HCT116 (cell line): ENCODE measurements around the gene ELMOD2. TPM values are rescaled to one million over a fixed set of nuclear protein-coding genes. Genes with fewer than 3 reads are reported as not detected.
"Not testable (repeated sequence)": the region's sequence is repeated elsewhere in the genome, so short reads cannot be mapped to it uniquely, and the experiment has no call there.

Experiments used
- ATAC-seq: fragments of 200-7000 bp; cut with Tn5 transposase; 2 replicates; pipeline ENCODE4 v1.9.1; 2020; ENCODE audit warnings: mild to moderate bottlenecking, moderate library complexity
- BruUV-seq: library from RNA; stranded (reverse); fragments of 400-500 nt; replicated peaks from 2 replicates; lab custom pipeline; 2021; lab: Mats Ljungman, UMichigan
- CTCF ChIA-PET: fragments of 300-600 bp; sonication (Branson Sonifier 250); formaldehyde crosslinking; loops from one replicate; lab custom pipeline; 2021; ENCODE audit warnings: antibody characterized with exemption; lab: Charles Lee
- POLR2A ChIA-PET: fragments of 300-600, 350-600 bp; sonication (Branson Sonifier 250); formaldehyde crosslinking; loops from one replicate; lab custom pipeline; 2021; ENCODE audit warnings: antibody characterized with exemption; lab: Charles Lee
- RAD21 ChIA-PET, 2 experiments: fragments of 300-600 bp; sonication (Branson Sonifier 250); formaldehyde crosslinking; loops; one replicate each; lab custom pipeline; 2023; ENCODE audit warnings: low total read pairs in 2 of 2; ENCODE audit not compliant: uncharacterized antibody in 2 of 2, unreplicated experiment in 2 of 2, low non-redundant PET in 1 of 2; lab: Charles Lee
- DNase-seq: peaks from one replicate; pipeline ENCODE4 v3.0.0-alpha.2; 2010; ENCODE audit warnings: low read depth, low spot score
- H2AFZ ChIP-seq: fragments of 200-600 bp; shearing (Covaris generic), sonication (generic); 2 replicates; pipeline ENCODE4 v1.6.1; 2017; ENCODE audit warnings: low read depth, mixed run types, mixed read lengths, antibody characterized with exemption, low read length; ENCODE audit not compliant: poor library complexity, severe bottlenecking
- H3K27ac ChIP-seq: 2 replicates; pipeline ENCODE4 v1.5.1; 2012; ENCODE audit warnings: low read depth, low read length
- H3K27me3 ChIP-seq: fragments of 200-600 bp; sonication (generic); 2 replicates; pipeline ENCODE4 v1.6.1; 2016; ENCODE audit warnings: mixed run types, low read length, mixed read lengths; ENCODE audit not compliant: insufficient read depth
- H3K36me3 ChIP-seq, 2 experiments: fragments of 200-500 bp in 1 of 2; fragments of 200-600 bp in 1 of 2; sonication (Bioruptor generic) in 1 of 2; sonication (generic) in 1 of 2; 2 replicates each; pipeline versions ENCODE4 v1.5.1 to v1.6.1; 2014 to 2016; ENCODE audit warnings: low read length in 2 of 2, inconsistent platforms in 1 of 2, mixed read lengths in 1 of 2, mixed run types in 1 of 2; ENCODE audit not compliant: insufficient read depth in 2 of 2, control insufficient read depth in 1 of 2
- H3K4me1 ChIP-seq, 2 experiments: fragments of 200-600 bp in 1 of 2; sonication (generic) in 1 of 2; 2 replicates each; pipeline versions ENCODE4 v1.5.1 to v1.6.1; 2012 to 2017; ENCODE audit warnings: low read length in 2 of 2, inconsistent platforms in 1 of 2, mild to moderate bottlenecking in 1 of 2, mixed read lengths in 1 of 2, mixed run types in 1 of 2, moderate library complexity in 1 of 2; ENCODE audit not compliant: insufficient read depth in 2 of 2, control insufficient read depth in 1 of 2
- H3K4me2 ChIP-seq: fragments of 200-600 bp; sonication (generic); 2 replicates; pipeline ENCODE4 v1.6.1; 2017; ENCODE audit warnings: mixed run types, low read length, mixed read lengths
- H3K4me3 ChIP-seq, 2 experiments: fragments of 200-600 bp in 1 of 2; sonication (generic) in 1 of 2; replicated peaks in 1 of 2; 2 replicates each; pipeline ENCODE4 v1.5.1; 2011 to 2016; ENCODE audit warnings: low read length in 2 of 2, control low read depth in 1 of 2, low read depth in 1 of 2, mild to moderate bottlenecking in 1 of 2, mixed read lengths in 1 of 2, mixed run types in 1 of 2
- H3K79me2 ChIP-seq: fragments of 200-600 bp; sonication (generic); 2 replicates; pipeline ENCODE4 v1.6.1; 2017; ENCODE audit warnings: mild to moderate bottlenecking, mixed run types, low read length, moderate library complexity, mixed read lengths; ENCODE audit not compliant: insufficient read depth
- H3K9ac ChIP-seq: fragments of 200-600 bp; sonication (generic); 2 replicates; pipeline ENCODE4 v1.6.1; 2016; ENCODE audit warnings: low read length, mixed read lengths
- H3K9me2 ChIP-seq: fragments of 200-600 bp; sonication (generic), shearing (Covaris generic); 2 replicates; pipeline ENCODE4 v1.6.1; 2017; ENCODE audit warnings: mixed run types, mild to moderate bottlenecking, moderate library complexity; ENCODE audit not compliant: insufficient read depth
- H3K9me3 ChIP-seq, 2 experiments: fragments of 200-500 bp in 1 of 2; fragments of 200-600 bp in 1 of 2; sonication (Bioruptor generic) in 1 of 2; sonication (generic) in 1 of 2; 2 replicates each; pipeline ENCODE4 v1.6.1; 2014 to 2017; ENCODE audit warnings: low read length in 2 of 2, mixed read lengths in 2 of 2, inconsistent platforms in 1 of 2, low read depth in 1 of 2, mild to moderate bottlenecking in 1 of 2, mixed run types in 1 of 2, moderate library complexity in 1 of 2; ENCODE audit not compliant: control insufficient read depth in 1 of 2, insufficient read depth in 1 of 2
- H4K20me1 ChIP-seq: fragments of 200-600 bp; sonication (generic), shearing (Covaris generic); 2 replicates; pipeline ENCODE4 v1.6.1; 2017; ENCODE audit warnings: mixed run types, mild to moderate bottlenecking, moderate library complexity; ENCODE audit not compliant: insufficient read depth
- CEBPB ChIP-seq: IDR thresholded peaks from 2 replicates; pipeline ENCODE4 v1.6.1; 2012; ENCODE audit warnings: low read depth
- CTCF ChIP-seq, 3 experiments: fragments of 200-600 bp in 1 of 3; sonication (generic) in 1 of 3; IDR thresholded peaks in 2 of 3; conservative IDR thresholded peaks in 1 of 3; 2 replicates each; pipeline ENCODE4 v1.5.1; 2012 to 2017; ENCODE audit warnings: low read depth in 2 of 3, low read length in 2 of 3, antibody characterized with exemption in 1 of 3, borderline replicate concordance in 1 of 3, control low read depth in 1 of 3, mild to moderate bottlenecking in 1 of 3, mixed read lengths in 1 of 3, mixed run types in 1 of 3, moderate library complexity in 1 of 3; ENCODE audit not compliant: insufficient read depth in 1 of 3
- EGR1 ChIP-seq: IDR thresholded peaks from 2 replicates; pipeline ENCODE4 v1.6.1; 2012; ENCODE audit warnings: low read depth
- ELF1 ChIP-seq: IDR thresholded peaks from 2 replicates; pipeline ENCODE4 v1.6.1; 2012; ENCODE audit warnings: low read depth, borderline replicate concordance
- EZH2 ChIP-seq: fragments of 200-600 bp; sonication (generic); IDR thresholded peaks from 2 replicates; pipeline ENCODE4 v1.6.1; 2017; ENCODE audit warnings: antibody characterized with exemption, mixed run types
- EZH2phosphoT487 ChIP-seq: fragments of 200-600 bp; IDR thresholded peaks from 2 replicates; pipeline ENCODE4 v1.6.1; 2018; ENCODE audit warnings: antibody characterized with exemption, borderline replicate concordance
- FOSL1 ChIP-seq: IDR thresholded peaks from 2 replicates; pipeline ENCODE4 v1.6.1; 2012; ENCODE audit warnings: low read depth
- JUND ChIP-seq: IDR thresholded peaks from 2 replicates; pipeline ENCODE4 v1.6.1; 2012
- REST ChIP-seq: IDR thresholded peaks from 2 replicates; pipeline ENCODE4 v1.6.1; 2012; ENCODE audit warnings: low read depth
- SIN3A ChIP-seq: IDR thresholded peaks from 2 replicates; pipeline ENCODE4 v1.6.1; 2012; ENCODE audit warnings: low read depth
- TCF7L2 ChIP-seq: IDR thresholded peaks from 2 replicates; pipeline ENCODE4 v1.7.0; 2011; ENCODE audit warnings: borderline replicate concordance, inconsistent platforms; ENCODE audit not compliant: insufficient read depth, insufficient read length; ENCODE audit errors: extremely low read depth
- YY1 ChIP-seq: IDR thresholded peaks from 2 replicates; pipeline ENCODE4 v1.6.1; 2011; ENCODE audit warnings: low read length, low read depth, moderate library complexity, mild to moderate bottlenecking; ENCODE audit not compliant: insufficient replicate concordance; ENCODE audit errors: extremely low read depth
- ZBTB33 ChIP-seq: IDR thresholded peaks from 2 replicates; pipeline ENCODE4 v1.6.1; 2011; ENCODE audit warnings: mild to moderate bottlenecking, low read length, moderate library complexity; ENCODE audit not compliant: insufficient replicate concordance; ENCODE audit errors: extremely low read depth
- ZFX ChIP-seq: fragments of 450-650 bp; IDR thresholded peaks from 2 replicates; pipeline ENCODE4 v1.6.1; 2017
- intact Hi-C: fragments of 100-400 bp; cut with micrococcal nuclease; formaldehyde crosslinking; loops from 2 replicates; pipeline ENCODE4 v1.10.0; 2022
- total RNA-seq: library from RNA; stranded (reverse); gene quantifications from one replicate; pipeline ENCODE4 v1.2.1, GENCODE V29; 2021; ENCODE audit not compliant: unreplicated experiment

ELMOD2 gene
- total RNA-seq, 1 experiment from 2014 or later, result 26.6 TPM

GRCh38 chr4:140513765-140514164 is 10.2 kb upstream of the ELMOD2 start:
- DNase-seq, H3K9me2 ChIP-seq, H4K20me1 ChIP-seq, POLR2A ChIA-PET, H2AFZ ChIP-seq, BruUV-seq, H3K4me2 ChIP-seq, H3K4me3 ChIP-seq, H3K9me3 ChIP-seq, RAD21 ChIA-PET, ATAC-seq, CTCF ChIA-PET, intact Hi-C loops, H3K27me3 ChIP-seq, H3K27ac ChIP-seq, H3K79me2 ChIP-seq, H3K9ac ChIP-seq, H3K4me1 ChIP-seq, H3K36me3 ChIP-seq: not testable (repeated sequence)

DNA sequence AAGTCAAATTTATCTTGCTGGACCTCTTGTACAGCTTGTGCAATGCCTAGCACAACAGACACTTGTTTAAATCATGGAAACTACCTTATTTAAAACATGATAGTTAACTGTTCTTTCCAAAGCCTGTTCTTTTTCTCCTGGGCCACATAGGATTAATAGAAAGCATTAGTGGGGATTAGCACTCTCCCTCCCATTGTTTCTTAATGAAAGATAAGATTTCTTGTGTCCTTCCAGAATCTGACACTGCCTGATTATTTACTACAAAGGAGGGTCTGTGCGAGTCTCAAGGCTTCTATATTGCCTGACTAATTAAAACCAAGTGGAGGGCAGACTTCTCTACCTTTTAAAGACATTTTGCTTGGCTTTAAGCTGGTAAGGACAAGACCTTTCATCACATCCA is 8.5 kb upstream of the ELMOD2 start:
- Histone ChIP-seq H4K20me1 (no peaks in the 10 kb centered on the region), H3K36me3 (no peaks in the 10 kb centered on the region), H3K27ac (no peak overlapping the region), H3K9me2 (no peaks in the 10 kb centered on the region), H3K9ac (no peak overlapping the region), H3K27me3 (no peaks in the 10 kb centered on the region), H3K4me1 (no peaks in the 10 kb centered on the region), H2AFZ (no peak overlapping the region), H3K9me3 (no peaks in the 10 kb centered on the region), H3K79me2 (no peaks in the 10 kb centered on the region), H3K4me2 (no peak overlapping the region), H3K4me3 (no peak overlapping the region)
- ChIA-PET RAD21 (no interaction called here), POLR2A (no interaction called here), CTCF (no interaction called here)
- BruUV-seq, result no TSS peak
- ATAC-seq, result no peak
- DNase-seq, result no peak
- intact Hi-C loops, result no loop called here
- TF ChIP-seq EGR1, result no peak
- TF ChIP-seq ZBTB33, result no peak
- no peak for TF ChIP-seq TCF7L2
- TF ChIP-seq REST, result no peak
- TF ChIP-seq JUND, result no peak
- no peak for TF ChIP-seq EZH2
- TF ChIP-seq SIN3A, result no peak
- TF ChIP-seq EZH2phosphoT487, result no peak
- TF ChIP-seq FOSL1, result no peak
- no peak for TF ChIP-seq YY1
- no peak for TF ChIP-seq CEBPB
- TF ChIP-seq ZFX, result no peak
- no peak for TF ChIP-seq ELF1
- no peak for TF ChIP-seq CTCF (IDR thresholded peaks at IDR 0.05 in 2 of 3, conservative IDR thresholded peaks at IDR 0.05 in 1 of 3; ENCODE audit: borderline replicate concordance in 1 of 3, insufficient read depth in 1 of 3, low read depth in 2 of 3, low read length in 2 of 3)
